ENCODE measurements around the gene ACTL10. TPM values are rescaled to one million over a fixed set of nuclear protein-coding genes. Genes with fewer than 3 reads are reported as not detected.

ACTL10 gene
- total and polyA plus RNA-seq, 2 of the 13 experiments (the other 11 are each of a cell fraction or from before 2014, with no cell fraction given) = not detected

DNA sequence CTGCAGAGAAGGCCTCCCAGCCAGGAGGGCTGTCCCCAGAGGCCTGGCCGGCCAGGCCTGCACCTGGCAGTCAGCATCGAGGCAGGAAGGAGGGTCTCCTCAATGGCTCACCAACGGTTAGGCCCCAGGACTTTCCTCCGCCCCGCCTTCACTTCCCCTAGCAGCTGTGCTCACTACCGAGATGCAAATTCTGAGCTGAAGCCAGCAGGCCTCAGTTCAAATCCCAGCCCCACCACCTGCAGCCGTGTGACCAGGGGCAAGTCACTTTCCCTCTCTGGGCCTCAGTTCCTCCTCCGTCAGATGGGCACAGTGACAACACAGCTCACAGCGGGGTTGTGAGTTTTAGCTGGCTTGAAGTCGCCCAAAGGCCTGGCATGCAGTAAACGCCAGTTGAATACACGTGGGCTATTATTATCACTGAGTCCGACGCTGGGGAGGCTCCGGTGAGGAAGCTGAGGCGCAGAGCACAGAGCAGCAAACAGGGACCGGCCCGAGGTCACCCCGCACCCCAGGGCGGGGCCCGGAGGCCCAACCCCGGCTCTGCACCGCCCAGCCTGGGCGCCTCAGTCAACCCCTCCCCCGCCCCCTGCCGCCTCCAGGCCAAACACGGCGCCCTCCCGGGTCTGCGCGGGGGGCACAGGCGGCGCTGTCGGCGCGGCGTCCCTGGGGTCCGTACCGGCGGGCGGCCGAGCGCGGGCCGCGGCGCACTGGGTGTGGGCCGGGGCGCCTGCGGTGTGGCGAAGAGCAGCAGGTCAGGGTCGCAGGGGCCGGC lies 18.8 kb downstream of the ACTL10 start (continued):
- TF ChIP-seq, protein P1, sequence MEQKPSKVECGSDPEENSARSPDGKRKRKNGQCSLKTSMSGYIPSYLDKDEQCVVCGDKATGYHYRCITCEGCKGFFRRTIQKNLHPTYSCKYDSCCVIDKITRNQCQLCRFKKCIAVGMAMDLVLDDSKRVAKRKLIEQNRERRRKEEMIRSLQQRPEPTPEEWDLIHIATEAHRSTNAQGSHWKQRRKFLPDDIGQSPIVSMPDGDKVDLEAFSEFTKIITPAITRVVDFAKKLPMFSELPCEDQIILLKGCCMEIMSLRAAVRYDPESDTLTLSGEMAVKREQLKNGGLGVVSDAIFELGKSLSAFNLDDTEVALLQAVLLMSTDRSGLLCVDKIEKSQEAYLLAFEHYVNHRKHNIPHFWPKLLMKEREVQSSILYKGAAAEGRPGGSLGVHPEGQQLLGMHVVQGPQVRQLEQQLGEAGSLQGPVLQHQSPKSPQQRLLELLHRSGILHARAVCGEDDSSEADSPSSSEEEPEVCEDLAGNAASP (CRISPR knock-in tag; IDR thresholded peaks at IDR 0.05; ENCODE audit: borderline replicate concordance) = no peak; the same call in 1 of the 2 replicates
- TF ChIP-seq SMYD3 (CRISPR knock-in tag; IDR thresholded peaks at IDR 0.05) (no peak), ZKSCAN5 (CRISPR knock-in tag; IDR thresholded peaks at IDR 0.05) (no peak), ZKSCAN1 (IDR thresholded peaks at IDR 0.05; ENCODE audit: low read length) (no peak), ZNF382 (CRISPR knock-in tag; IDR thresholded peaks at IDR 0.05; ENCODE audit: borderline replicate concordance) (no peak), KAT2B (IDR thresholded peaks at IDR 0.05; ENCODE audit: borderline replicate concordance, low read depth, low read length) (no peak), MAZ (IDR thresholded peaks at IDR 0.05; ENCODE audit: borderline replicate concordance, low read depth, low read length) (no peak), MAZ (CRISPR knock-in tag; IDR thresholded peaks at IDR 0.05; ENCODE audit: low read depth) (peak; percentile 29; the same call in 1 of the 2 replicates), ZFY (CRISPR knock-in tag; IDR thresholded peaks at IDR 0.05) (peak; percentile 86), MTF2 (CRISPR knock-in tag; IDR thresholded peaks at IDR 0.05; ENCODE audit: borderline replicate concordance) (no peak)
- TF ChIP-seq, protein P2, sequence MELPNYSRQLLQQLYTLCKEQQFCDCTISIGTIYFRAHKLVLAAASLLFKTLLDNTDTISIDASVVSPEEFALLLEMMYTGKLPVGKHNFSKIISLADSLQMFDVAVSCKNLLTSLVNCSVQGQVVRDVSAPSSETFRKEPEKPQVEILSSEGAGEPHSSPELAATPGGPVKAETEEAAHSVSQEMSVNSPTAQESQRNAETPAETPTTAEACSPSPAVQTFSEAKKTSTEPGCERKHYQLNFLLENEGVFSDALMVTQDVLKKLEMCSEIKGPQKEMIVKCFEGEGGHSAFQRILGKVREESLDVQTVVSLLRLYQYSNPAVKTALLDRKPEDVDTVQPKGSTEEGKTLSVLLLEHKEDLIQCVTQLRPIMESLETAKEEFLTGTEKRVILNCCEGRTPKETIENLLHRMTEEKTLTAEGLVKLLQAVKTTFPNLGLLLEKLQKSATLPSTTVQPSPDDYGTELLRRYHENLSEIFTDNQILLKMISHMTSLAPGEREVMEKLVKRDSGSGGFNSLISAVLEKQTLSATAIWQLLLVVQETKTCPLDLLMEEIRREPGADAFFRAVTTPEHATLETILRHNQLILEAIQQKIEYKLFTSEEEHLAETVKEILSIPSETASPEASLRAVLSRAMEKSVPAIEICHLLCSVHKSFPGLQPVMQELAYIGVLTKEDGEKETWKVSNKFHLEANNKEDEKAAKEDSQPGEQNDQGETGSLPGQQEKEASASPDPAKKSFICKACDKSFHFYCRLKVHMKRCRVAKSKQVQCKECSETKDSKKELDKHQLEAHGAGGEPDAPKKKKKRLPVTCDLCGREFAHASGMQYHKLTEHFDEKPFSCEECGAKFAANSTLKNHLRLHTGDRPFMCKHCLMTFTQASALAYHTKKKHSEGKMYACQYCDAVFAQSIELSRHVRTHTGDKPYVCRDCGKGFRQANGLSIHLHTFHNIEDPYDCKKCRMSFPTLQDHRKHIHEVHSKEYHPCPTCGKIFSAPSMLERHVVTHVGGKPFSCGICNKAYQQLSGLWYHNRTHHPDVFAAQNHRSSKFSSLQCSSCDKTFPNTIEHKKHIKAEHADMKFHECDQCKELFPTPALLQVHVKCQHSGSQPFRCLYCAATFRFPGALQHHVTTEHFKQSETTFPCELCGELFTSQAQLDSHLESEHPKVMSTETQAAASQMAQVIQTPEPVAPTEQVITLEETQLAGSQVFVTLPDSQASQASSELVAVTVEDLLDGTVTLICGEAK (IDR thresholded peaks at IDR 0.05) = no peak
- TF ChIP-seq, protein P2 (CRISPR knock-in tag; IDR thresholded peaks at IDR 0.05) = no peak
